ENCODE results near the gene RABEPK. TPM values are rescaled to one million over a fixed set of nuclear protein-coding genes. Genes with fewer than 3 reads are reported as not detected.
"Not testable (repeated sequence)": the region's sequence is repeated elsewhere in the genome, so short reads cannot be mapped to it uniquely, and the experiment has no call there.

Gene RABEPK
- total RNA-seq, 2 donors from 2014 or later = 24.1 to 36.7 TPM

GRCh38 chr9:125180876-125181275 is 19.5 kb upstream of the RABEPK start:
- no peak overlapping the region for H3K27ac Mint-ChIP-seq
- peaks cover 50 to 52% of the 10 kb centered on the region in 2 donors for H3K4me1 Mint-ChIP-seq (ENCODE audit: low read depth in 2 of 2)
- no peaks in the 10 kb centered on the region for H3K27me3 Mint-ChIP-seq
- H3K9me3 Mint-ChIP-seq = no peaks in the 10 kb centered on the region
- H3K36me3 Mint-ChIP-seq = no peaks in the 10 kb centered on the region
- no peak overlapping the region for H3K4me3 Mint-ChIP-seq
- no peak for ATAC-seq
- no peak for DNase-seq (ENCODE audit: low spot score)

- H3K36me3 Mint-ChIP-seq; DNase-seq (ENCODE audit: low spot score); H3K9me3 Mint-ChIP-seq; ATAC-seq; H3K4me3 Mint-ChIP-seq; H3K27me3 Mint-ChIP-seq: not testable (repeated sequence)
- H3K4me1 Mint-ChIP-seq (ENCODE audit: low read depth in 2 of 2) = peaks cover 43% of the 10 kb centered on the region in 2 donors
- peak overlapping the region in 1 of 2 donors; percentile 5 for H3K27ac Mint-ChIP-seq
Measured at GRCh38 chr9:125181756-125182155, 18.6 kb upstream of the RABEPK start.

GRCh38 chr9:125183054-125183453 is 17.3 kb upstream of the RABEPK start:
- H3K36me3 Mint-ChIP-seq = no peaks in the 10 kb centered on the region
- no peak overlapping the region for H3K4me3 Mint-ChIP-seq
- ATAC-seq = no peak
- no peaks in the 10 kb centered on the region for H3K9me3 Mint-ChIP-seq
- H3K4me1 Mint-ChIP-seq (ENCODE audit: low read depth in 2 of 2) = peaks cover 46 to 49% of the 10 kb centered on the region in 2 donors
- H3K27me3 Mint-ChIP-seq = no peaks in the 10 kb centered on the region
- no peak for DNase-seq (ENCODE audit: low spot score)
- no peak overlapping the region for H3K27ac Mint-ChIP-seq

GRCh38 chr9:125183561-125183960 is 16.8 kb upstream of the RABEPK start:
- Mint-ChIP-seq H3K27ac (no peak overlapping the region), H3K36me3 (no peaks in the 10 kb centered on the region), H3K9me3 (no peaks in the 10 kb centered on the region), H3K27me3 (no peaks in the 10 kb centered on the region), H3K4me3 (no peak overlapping the region), H3K4me1 (ENCODE audit: low read depth in 2 of 2) (peaks cover 44 to 47% of the 10 kb centered on the region in 2 donors)
- no peak for DNase-seq (ENCODE audit: low spot score)
- no peak for ATAC-seq

- H3K4me3 Mint-ChIP-seq = peak overlapping the region; percentile 98
- H3K27me3 Mint-ChIP-seq = no peaks in the 10 kb centered on the region
- no peaks in the 10 kb centered on the region for H3K36me3 Mint-ChIP-seq
- DNase-seq (ENCODE audit: low spot score) (peak; percentile 68), ATAC-seq (peak; percentile 20 to 63)
- peaks cover 13 to 18% of the 10 kb centered on the region in 2 donors for H3K4me1 Mint-ChIP-seq (ENCODE audit: low read depth in 2 of 2)
- H3K9me3 Mint-ChIP-seq = no peaks in the 10 kb centered on the region
- H3K27ac Mint-ChIP-seq = peak overlapping the region; percentile 90 to 97
Measured at GRCh38 chr9:125189011-125189360, 11.4 kb upstream of the RABEPK start.

GRCh38 chr9:125189361-125190289 is 10.7 kb upstream of the RABEPK start, which contains the start of gene PPP6C:
Gene PPP6C, minus strand, starts transcription at chr9:125189803. Its CDS starts 85 bp downstream, at chr9:125189718.
- ATAC-seq = peak; percentile 99

GRCh38 chr9:125190361-125190801 is 10.0 kb upstream of the RABEPK start:
- H3K27me3 Mint-ChIP-seq = no peaks in the 10 kb centered on the region
- peak overlapping the region; percentile 98 for H3K4me3 Mint-ChIP-seq
- H3K9me3 Mint-ChIP-seq = no peaks in the 10 kb centered on the region
- ATAC-seq = no peak
- peaks cover 13 to 16% of the 10 kb centered on the region in 2 donors for H3K4me1 Mint-ChIP-seq (ENCODE audit: low read depth in 2 of 2)
- DNase-seq (ENCODE audit: low spot score) = no peak
- H3K27ac Mint-ChIP-seq = peak overlapping the region; percentile 90 to 97
- no peaks in the 10 kb centered on the region for H3K36me3 Mint-ChIP-seq

More at GRCh38 chr9:125189361-125190289, 10.7 kb upstream of the RABEPK start, which contains the start of gene PPP6C:
- peak; percentile 96 for DNase-seq (ENCODE audit: low spot score)
- Mint-ChIP-seq H3K9me3 (no peaks in the 10 kb centered on the region), H3K27ac (peak within 1 kb of the TSS; percentile 90 to 97), H3K4me1 (ENCODE audit: low read depth in 2 of 2) (peaks cover 13 to 18% of the 10 kb centered on the region in 2 donors), H3K4me3 (peak within 1 kb of the TSS; percentile 98), H3K36me3 (no peaks in the 10 kb centered on the region), H3K27me3 (no peaks in the 10 kb centered on the region)

- not testable (repeated sequence) for H3K4me3 Mint-ChIP-seq; H3K4me1 Mint-ChIP-seq (ENCODE audit: low read depth in 2 of 2); H3K9me3 Mint-ChIP-seq; H3K27ac Mint-ChIP-seq; H3K27me3 Mint-ChIP-seq; H3K36me3 Mint-ChIP-seq; ATAC-seq; DNase-seq (ENCODE audit: low spot score)
Measured at GRCh38 chr9:125194466-125194865, 5.9 kb upstream of the RABEPK start.

GRCh38 chr9:125195591-125195990 is 4.8 kb upstream of the RABEPK start:
- not testable (repeated sequence) for H3K27me3 Mint-ChIP-seq

GRCh38 chr9:125202846-125203618 is 2.7 kb downstream of the RABEPK start:
- no peak for ATAC-seq
- Mint-ChIP-seq H3K4me3 (no peak overlapping the region), H3K9me3 (no peaks in the 10 kb centered on the region), H3K4me1 (ENCODE audit: low read depth in 2 of 2) (peaks cover 13 to 19% of the 10 kb centered on the region in 2 donors), H3K27me3 (no peaks in the 10 kb centered on the region), H3K27ac (no peak overlapping the region), H3K36me3 (peaks cover 11% of the 10 kb centered on the region)
- no peak for DNase-seq (ENCODE audit: low spot score)

More at GRCh38 chr9:125195591-125195990, 4.8 kb upstream of the RABEPK start:
- not testable (repeated sequence) for DNase-seq (ENCODE audit: low spot score); H3K36me3 Mint-ChIP-seq; H3K4me1 Mint-ChIP-seq (ENCODE audit: low read depth in 2 of 2); H3K27ac Mint-ChIP-seq; H3K9me3 Mint-ChIP-seq; ATAC-seq; H3K4me3 Mint-ChIP-seq

GRCh38 chr9:125204477-125204876 is 4.1 kb downstream of the RABEPK start:
- Mint-ChIP-seq H3K27me3 (no peaks in the 10 kb centered on the region), H3K4me1 (ENCODE audit: low read depth in 2 of 2) (peaks cover 13 to 19% of the 10 kb centered on the region in 2 donors), H3K4me3 (no peak overlapping the region), H3K9me3 (no peaks in the 10 kb centered on the region), H3K36me3 (peaks cover 11% of the 10 kb centered on the region), H3K27ac (no peak overlapping the region)
- DNase-seq (ENCODE audit: low spot score) (no peak), ATAC-seq (no peak)

- no peaks in the 10 kb centered on the region for H3K36me3 Mint-ChIP-seq
- DNase-seq (ENCODE audit: low spot score) (no peak), ATAC-seq (no peak)
- no peak overlapping the region for H3K4me3 Mint-ChIP-seq
- no peaks in the 10 kb centered on the region for H3K27me3 Mint-ChIP-seq
- no peak overlapping the region for H3K27ac Mint-ChIP-seq
- H3K4me1 Mint-ChIP-seq (ENCODE audit: low read depth in 2 of 2) = no peaks in the 10 kb centered on the region
- no peaks in the 10 kb centered on the region for H3K9me3 Mint-ChIP-seq
Measured at GRCh38 chr9:125214186-125214585, 13.8 kb downstream of the RABEPK start.

- H3K9me3 Mint-ChIP-seq = no peaks in the 10 kb centered on the region
- no peaks in the 10 kb centered on the region for H3K36me3 Mint-ChIP-seq
- no peak for DNase-seq (ENCODE audit: low spot score)
- no peaks in the 10 kb centered on the region for H3K27me3 Mint-ChIP-seq
- no peaks in the 10 kb centered on the region for H3K4me1 Mint-ChIP-seq (ENCODE audit: low read depth in 2 of 2)
- no peak overlapping the region for H3K27ac Mint-ChIP-seq
- H3K4me3 Mint-ChIP-seq = no peak overlapping the region
- no peak for ATAC-seq
Measured at GRCh38 chr9:125218621-125219020, 18.3 kb downstream of the RABEPK start.

- not testable (repeated sequence) for H3K4me1 Mint-ChIP-seq (ENCODE audit: low read depth in 2 of 2); DNase-seq (ENCODE audit: low spot score); H3K27me3 Mint-ChIP-seq; H3K36me3 Mint-ChIP-seq; H3K9me3 Mint-ChIP-seq; H3K4me3 Mint-ChIP-seq; ATAC-seq; H3K27ac Mint-ChIP-seq
Measured at GRCh38 chr9:125224858-125225257, 24.5 kb downstream of the RABEPK start.
